ENCODE results near the gene ZNF638.

DNA sequence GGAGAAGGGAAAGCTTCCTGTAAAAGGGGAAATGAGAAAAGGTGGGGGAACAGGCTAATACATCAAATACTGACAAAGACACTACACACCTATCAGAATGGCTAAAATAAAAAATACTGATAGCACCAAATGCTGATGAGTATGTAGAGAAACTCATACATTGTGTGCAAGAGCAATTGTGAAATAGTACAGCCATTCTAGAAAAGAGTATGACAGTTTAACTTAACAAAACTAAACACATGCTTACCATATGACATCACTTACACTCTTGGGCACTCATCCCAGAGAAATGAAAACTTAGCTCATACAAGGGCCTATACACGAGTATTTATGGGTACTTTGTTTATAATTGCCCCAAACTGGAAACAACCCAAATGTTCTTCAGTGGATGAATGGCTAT, 53.4 kb downstream of the ZNF638 start:
- TF ChIP-seq EP300 (IDR thresholded peaks at IDR 0.05; ENCODE audit: borderline replicate concordance in 1 of 2, low read depth in 1 of 2, low read length in 1 of 2) = no peak
- no peak for TF ChIP-seq MXI1 (IDR thresholded peaks at IDR 0.05; ENCODE audit: low read depth, low read length)
- TF ChIP-seq, protein P1, sequence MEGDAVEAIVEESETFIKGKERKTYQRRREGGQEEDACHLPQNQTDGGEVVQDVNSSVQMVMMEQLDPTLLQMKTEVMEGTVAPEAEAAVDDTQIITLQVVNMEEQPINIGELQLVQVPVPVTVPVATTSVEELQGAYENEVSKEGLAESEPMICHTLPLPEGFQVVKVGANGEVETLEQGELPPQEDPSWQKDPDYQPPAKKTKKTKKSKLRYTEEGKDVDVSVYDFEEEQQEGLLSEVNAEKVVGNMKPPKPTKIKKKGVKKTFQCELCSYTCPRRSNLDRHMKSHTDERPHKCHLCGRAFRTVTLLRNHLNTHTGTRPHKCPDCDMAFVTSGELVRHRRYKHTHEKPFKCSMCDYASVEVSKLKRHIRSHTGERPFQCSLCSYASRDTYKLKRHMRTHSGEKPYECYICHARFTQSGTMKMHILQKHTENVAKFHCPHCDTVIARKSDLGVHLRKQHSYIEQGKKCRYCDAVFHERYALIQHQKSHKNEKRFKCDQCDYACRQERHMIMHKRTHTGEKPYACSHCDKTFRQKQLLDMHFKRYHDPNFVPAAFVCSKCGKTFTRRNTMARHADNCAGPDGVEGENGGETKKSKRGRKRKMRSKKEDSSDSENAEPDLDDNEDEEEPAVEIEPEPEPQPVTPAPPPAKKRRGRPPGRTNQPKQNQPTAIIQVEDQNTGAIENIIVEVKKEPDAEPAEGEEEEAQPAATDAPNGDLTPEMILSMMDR (IDR thresholded peaks at IDR 0.05) = no peak
- TF ChIP-seq CHD2 (IDR thresholded peaks at IDR 0.05; ENCODE audit: low read length, partially characterized antibody) = no peak
- TF ChIP-seq, protein P2, sequence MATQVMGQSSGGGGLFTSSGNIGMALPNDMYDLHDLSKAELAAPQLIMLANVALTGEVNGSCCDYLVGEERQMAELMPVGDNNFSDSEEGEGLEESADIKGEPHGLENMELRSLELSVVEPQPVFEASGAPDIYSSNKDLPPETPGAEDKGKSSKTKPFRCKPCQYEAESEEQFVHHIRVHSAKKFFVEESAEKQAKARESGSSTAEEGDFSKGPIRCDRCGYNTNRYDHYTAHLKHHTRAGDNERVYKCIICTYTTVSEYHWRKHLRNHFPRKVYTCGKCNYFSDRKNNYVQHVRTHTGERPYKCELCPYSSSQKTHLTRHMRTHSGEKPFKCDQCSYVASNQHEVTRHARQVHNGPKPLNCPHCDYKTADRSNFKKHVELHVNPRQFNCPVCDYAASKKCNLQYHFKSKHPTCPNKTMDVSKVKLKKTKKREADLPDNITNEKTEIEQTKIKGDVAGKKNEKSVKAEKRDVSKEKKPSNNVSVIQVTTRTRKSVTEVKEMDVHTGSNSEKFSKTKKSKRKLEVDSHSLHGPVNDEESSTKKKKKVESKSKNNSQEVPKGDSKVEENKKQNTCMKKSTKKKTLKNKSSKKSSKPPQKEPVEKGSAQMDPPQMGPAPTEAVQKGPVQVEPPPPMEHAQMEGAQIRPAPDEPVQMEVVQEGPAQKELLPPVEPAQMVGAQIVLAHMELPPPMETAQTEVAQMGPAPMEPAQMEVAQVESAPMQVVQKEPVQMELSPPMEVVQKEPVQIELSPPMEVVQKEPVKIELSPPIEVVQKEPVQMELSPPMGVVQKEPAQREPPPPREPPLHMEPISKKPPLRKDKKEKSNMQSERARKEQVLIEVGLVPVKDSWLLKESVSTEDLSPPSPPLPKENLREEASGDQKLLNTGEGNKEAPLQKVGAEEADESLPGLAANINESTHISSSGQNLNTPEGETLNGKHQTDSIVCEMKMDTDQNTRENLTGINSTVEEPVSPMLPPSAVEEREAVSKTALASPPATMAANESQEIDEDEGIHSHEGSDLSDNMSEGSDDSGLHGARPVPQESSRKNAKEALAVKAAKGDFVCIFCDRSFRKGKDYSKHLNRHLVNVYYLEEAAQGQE (IDR thresholded peaks at IDR 0.05; ENCODE audit: low read depth, low read length) = no peak
- no peak for TF ChIP-seq EZH2phosphoT487 (IDR thresholded peaks at IDR 0.05; ENCODE audit: borderline replicate concordance, low read depth)
- TF ChIP-seq POLR2AphosphoS5 (IDR thresholded peaks at IDR 0.05; ENCODE audit: low read depth, low read length) = no peak
- no peak for TF ChIP-seq SMC3 (IDR thresholded peaks at IDR 0.05; ENCODE audit: low read depth, low read length)
- no peak for TF ChIP-seq MAX (IDR thresholded peaks at IDR 0.05; ENCODE audit: low read depth)
